Progenitor cell of endocrine pancreas (in vitro differentiated cells): ENCODE results near the gene BPIFB4. TPM values are rescaled to one million over a fixed set of nuclear protein-coding genes. Genes with fewer than 3 reads are reported as not detected.

Experiments used
- DNase-seq: peaks from one replicate; pipeline ENCODE4 v3.0.0; 2021; ENCODE audit warnings: low spot score; ENCODE audit not compliant: unreplicated experiment
- H3K27ac Mint-ChIP-seq: 2 replicates; pipeline ENCODE4 v1.8.0; 2021; ENCODE audit warnings: mild to moderate bottlenecking, moderate library complexity, mixed read lengths
- H3K27me3 Mint-ChIP-seq: 2 replicates; pipeline ENCODE4 v1.8.0; 2021; ENCODE audit warnings: mixed read lengths
- H3K36me3 Mint-ChIP-seq: 2 replicates; pipeline ENCODE4 v1.8.0; 2022; ENCODE audit warnings: mixed read lengths; ENCODE audit not compliant: insufficient read depth
- H3K4me1 Mint-ChIP-seq: 2 replicates; pipeline ENCODE4 v1.8.0; 2021; ENCODE audit warnings: low read depth, mixed read lengths
- H3K4me3 Mint-ChIP-seq: 2 replicates; pipeline ENCODE4 v1.8.0; 2021; ENCODE audit warnings: low read depth, mild to moderate bottlenecking, moderate library complexity, mixed read lengths
- H3K9me3 Mint-ChIP-seq: 2 replicates; pipeline ENCODE4 v1.8.0; 2021; ENCODE audit warnings: low read depth, mixed read lengths
- total RNA-seq: library from RNA; stranded (reverse); gene quantifications from 2 replicates; pipeline ENCODE4 v1.2.1, GENCODE V29; 2021
- TF ChIP-seq, protein P1 (sequence below): fragments of 200-600 bp; sonication (generic); IDR thresholded peaks from one replicate; pipeline ENCODE4 v1.5.0; 2021; ENCODE audit warnings: antibody characterized with exemption, mild to moderate bottlenecking; ENCODE audit not compliant: unreplicated experiment

Gene BPIFB4
- total RNA-seq, 1 donor from 2014 or later, result not detected

DNA sequence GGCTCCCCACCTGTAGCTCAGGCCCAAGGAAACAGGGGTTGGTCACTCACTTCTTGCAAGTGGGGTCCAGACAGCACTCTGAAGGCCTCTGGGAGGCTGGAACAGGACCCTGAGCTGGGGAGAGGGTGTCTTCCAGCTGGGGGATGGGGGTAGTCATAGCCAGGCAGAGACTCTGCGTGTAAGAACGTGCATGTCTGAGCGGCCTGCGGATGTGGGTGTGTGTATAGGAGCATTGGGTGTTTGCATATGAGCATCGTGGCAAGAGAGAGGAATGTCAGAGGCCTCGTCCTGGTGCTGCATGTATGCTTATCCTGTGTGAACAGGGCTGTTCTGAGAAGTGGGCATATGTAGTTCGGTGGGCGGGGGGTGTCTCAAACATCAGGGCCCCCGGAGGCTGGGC, 13.7 kb upstream of the BPIFB4 start:
- Mint-ChIP-seq H3K27ac (peak overlapping the region; percentile 56), H3K36me3 (no peaks in the 10 kb centered on the region), H3K27me3 (peaks cover 12% of the 10 kb centered on the region), H3K9me3 (no peaks in the 10 kb centered on the region), H3K4me3 (no peak overlapping the region), H3K4me1 (no peaks in the 10 kb centered on the region)
- no peak for DNase-seq
- TF ChIP-seq, protein P1, sequence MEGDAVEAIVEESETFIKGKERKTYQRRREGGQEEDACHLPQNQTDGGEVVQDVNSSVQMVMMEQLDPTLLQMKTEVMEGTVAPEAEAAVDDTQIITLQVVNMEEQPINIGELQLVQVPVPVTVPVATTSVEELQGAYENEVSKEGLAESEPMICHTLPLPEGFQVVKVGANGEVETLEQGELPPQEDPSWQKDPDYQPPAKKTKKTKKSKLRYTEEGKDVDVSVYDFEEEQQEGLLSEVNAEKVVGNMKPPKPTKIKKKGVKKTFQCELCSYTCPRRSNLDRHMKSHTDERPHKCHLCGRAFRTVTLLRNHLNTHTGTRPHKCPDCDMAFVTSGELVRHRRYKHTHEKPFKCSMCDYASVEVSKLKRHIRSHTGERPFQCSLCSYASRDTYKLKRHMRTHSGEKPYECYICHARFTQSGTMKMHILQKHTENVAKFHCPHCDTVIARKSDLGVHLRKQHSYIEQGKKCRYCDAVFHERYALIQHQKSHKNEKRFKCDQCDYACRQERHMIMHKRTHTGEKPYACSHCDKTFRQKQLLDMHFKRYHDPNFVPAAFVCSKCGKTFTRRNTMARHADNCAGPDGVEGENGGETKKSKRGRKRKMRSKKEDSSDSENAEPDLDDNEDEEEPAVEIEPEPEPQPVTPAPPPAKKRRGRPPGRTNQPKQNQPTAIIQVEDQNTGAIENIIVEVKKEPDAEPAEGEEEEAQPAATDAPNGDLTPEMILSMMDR, result no peak

DNA sequence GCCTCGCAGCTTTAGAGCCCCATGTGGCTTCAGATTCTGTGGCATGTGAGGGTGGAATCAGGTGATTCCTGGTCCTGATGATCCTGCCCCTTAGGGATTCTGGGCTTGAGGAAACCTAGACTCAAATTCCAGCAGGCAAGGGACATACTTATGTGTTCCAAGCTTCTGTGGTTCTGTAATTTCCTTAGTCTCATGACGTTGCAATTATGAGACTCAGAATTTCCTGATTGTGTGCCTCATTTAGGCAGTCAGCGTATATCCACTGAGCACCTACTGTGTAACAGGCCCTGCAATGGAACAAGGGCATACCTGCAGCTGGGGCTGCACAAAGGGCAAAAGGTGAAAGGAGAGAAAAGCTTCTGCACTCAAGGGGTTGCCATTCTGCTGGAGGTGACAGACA, 11.6 kb upstream of the BPIFB4 start:
- no peaks in the 10 kb centered on the region for H3K9me3 Mint-ChIP-seq

DNA sequence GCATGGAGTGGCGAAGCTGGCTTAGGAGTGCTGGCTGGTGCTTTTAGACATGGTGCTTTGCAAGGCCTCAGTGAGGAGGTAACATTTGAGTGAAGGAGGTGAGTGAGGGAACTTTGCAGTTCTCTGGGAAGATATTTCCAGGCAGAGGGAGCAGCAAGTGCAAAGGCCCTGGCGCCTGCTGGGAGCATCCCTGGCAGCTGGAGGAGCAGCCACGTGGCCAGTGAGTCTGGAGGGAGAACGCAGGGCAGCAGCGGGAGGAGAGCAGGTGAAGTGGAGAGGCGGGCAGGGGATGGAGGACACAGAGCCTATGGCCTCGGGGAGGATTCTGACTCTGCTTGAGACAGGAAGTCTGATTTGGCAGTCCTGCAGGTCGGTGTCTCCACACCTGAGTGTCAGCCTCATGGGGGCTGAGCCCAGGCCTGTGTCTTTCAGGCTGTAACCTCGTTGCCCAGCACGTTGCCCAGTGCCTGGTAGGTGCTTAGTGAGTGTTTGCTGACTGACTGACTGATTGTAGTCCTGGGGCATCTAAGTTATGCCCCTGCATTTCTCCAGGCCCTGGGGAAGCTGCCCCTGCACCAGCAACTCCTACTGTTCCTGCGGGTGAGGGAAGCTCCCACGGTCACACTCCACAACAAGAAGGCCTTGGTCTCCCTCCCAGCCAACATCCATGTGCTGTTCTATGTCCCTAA, 11.0 kb upstream of the BPIFB4 start:
- TF ChIP-seq, protein P1, result no peak
- peaks cover 9% of the 10 kb centered on the region for H3K27me3 Mint-ChIP-seq
- no peaks in the 10 kb centered on the region for H3K36me3 Mint-ChIP-seq
- H3K9me3 Mint-ChIP-seq, result no peaks in the 10 kb centered on the region
- H3K4me1 Mint-ChIP-seq, result no peaks in the 10 kb centered on the region
- no peak overlapping the region for H3K27ac Mint-ChIP-seq
- DNase-seq, result no peak
- H3K4me3 Mint-ChIP-seq, result no peak overlapping the region

More for the DNA sequence above, 11.6 kb upstream of the BPIFB4 start:
- Mint-ChIP-seq H3K4me1 (no peaks in the 10 kb centered on the region), H3K4me3 (no peak overlapping the region), H3K27me3 (peaks cover 9% of the 10 kb centered on the region), H3K36me3 (no peaks in the 10 kb centered on the region), H3K27ac (no peak overlapping the region)
- DNase-seq, result no peak
- TF ChIP-seq, protein P1, result no peak

DNA sequence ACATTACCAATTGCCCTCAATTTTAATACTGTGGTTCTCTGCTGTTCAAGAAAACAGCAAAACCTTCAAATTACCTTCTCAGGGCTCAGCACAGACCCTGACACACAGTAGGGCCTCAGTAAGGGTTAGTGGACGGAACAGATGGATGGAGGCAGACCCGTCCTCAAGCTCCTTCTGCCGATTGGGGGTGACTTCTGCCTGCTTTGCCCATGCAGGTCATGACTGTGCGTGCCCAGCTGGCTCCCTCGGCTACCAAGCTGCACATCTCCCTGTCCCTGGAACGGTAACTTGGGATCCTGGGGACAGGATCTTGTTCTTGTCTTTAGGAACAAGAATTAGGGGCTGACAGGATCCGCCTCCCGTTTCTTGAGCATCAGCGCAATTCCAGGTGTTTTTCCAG, 9.8 kb upstream of the BPIFB4 start:
- no peak for DNase-seq
- Mint-ChIP-seq H3K9me3 (no peaks in the 10 kb centered on the region), H3K27me3 (peaks cover 16% of the 10 kb centered on the region), H3K36me3 (no peaks in the 10 kb centered on the region), H3K4me3 (no peak overlapping the region), H3K4me1 (no peaks in the 10 kb centered on the region), H3K27ac (no peak overlapping the region)
- TF ChIP-seq, protein P1, result no peak

DNA sequence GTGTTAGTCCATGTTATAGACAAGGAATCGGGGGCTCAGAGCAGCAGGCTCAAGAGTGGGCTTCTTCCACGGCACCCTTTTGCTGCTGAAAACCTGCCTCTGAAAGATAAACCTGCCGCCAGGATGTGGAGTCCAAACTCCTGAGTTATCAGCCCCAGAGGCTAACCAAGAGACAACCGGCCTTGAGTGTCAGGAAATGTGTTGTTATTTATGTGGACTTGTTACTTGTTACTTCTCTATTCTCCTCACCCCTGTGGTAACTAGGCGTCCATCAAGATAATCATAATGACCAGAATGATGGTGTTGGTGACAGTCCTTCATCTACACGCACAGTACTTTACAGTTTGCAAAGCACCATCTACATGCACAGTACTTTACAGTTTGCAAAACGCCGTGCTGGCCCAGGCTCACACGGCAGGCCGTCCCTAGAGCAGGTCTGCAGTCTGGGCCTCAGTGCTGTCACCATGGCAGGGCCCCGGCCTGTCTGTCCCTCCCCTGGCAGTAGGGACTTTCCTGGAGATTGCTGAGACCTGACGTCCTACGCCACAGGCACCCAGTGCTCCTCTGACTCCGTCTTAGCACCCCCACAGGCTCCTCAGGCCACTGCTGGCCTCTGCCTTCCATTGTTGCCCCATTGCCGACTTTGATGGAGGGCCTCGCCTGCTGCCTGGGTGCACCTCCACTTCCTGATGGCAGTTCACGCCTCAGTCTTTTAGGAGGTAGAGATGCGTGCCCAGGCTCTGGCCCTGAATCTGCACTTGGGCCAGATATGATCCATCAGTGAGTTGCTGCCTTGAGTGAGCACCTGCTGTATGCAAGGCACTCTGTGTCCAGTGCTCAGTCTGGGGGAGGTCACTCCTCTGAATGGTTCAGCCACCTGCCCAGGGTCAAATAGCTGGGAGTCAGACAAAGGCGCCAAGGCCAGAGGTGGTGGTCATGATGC, 9.1 kb upstream of the BPIFB4 start:
- H3K36me3 Mint-ChIP-seq, result no peaks in the 10 kb centered on the region
- H3K9me3 Mint-ChIP-seq, result no peaks in the 10 kb centered on the region
- H3K4me3 Mint-ChIP-seq, result no peak overlapping the region
- no peaks in the 10 kb centered on the region for H3K4me1 Mint-ChIP-seq
- H3K27ac Mint-ChIP-seq, result no peak overlapping the region
- no peak for DNase-seq
- H3K27me3 Mint-ChIP-seq, result peaks cover 20% of the 10 kb centered on the region
- TF ChIP-seq, protein P1, result no peak
